CD4-positive, alpha-beta T cell treated with Interleukin-4 for 1 hour (primary cell): Measurements from ENCODE around the gene MRPL33.

Experiments used
- DNase-seq, 2 donors: peaks; one replicate each; pipeline ENCODE4 v3.0.0-alpha.2; 2020 to 2022

Gene MRPL33

GRCh38 chr2:27771548-27772335 is at the start of gene MRPL33:
MRPL33 (plus strand) TSS chr2:27771719; CDS start chr2:27771778, 59 bp downstream.
- peak; percentile 90 to 91 for DNase-seq

DNA sequence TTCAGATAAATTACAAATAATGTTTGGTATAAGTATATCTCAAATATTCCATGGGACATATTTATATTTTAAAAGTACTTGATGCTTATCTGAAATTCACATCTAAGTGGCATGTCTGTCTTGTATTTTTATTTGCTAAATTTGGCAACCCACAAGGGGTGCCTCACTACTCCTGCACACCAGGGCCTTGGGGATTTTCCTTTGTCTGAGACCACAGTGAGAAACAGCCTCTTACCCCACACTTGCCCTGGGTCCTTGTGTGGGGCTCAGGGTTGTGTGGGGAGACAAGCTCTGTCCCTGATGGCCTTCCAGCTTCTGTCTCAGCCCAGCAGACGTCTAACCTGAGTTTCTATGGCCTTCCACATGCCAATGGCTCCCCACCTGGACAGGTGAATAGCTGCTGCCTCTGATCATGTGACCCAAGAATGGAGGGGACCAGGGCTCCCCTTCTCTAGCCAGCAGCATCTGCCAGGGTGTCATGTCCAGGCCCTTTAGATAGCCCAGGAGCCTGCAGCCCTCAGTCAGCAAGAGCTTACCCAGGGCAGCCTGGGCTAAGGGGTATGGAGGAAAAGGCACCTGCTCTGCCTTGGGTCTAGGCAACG is 49.5 kb upstream of the MRPL33 start:
- DNase-seq, result no peak

- peak; percentile 29 to 41 for DNase-seq
These were observed 48.0 kb upstream of the MRPL33 start for GRCh38 chr2:27723372-27724144.

DNA sequence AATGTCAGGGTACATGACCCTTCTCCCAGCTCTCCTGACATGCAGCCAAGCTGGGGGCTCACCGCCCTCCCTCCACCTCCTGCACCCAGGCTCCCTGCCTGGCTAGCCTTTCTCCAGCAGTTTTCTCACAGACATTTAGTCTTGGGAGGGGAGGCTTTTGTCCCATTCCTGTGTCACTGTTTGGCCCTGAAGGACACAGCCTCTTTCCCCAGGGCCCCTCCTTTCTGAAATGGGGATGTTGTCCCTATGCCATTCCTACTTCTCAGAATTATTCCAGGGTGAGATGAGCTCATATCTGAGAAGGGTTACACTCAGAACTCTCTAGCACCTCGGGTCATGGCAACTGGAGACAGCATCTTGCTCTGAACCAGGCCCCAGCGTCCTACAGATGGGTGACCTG is 47.3 kb upstream of the MRPL33 start:
- no peak for DNase-seq

GRCh38 chr2:27724905-27725701 is 46.4 kb upstream of the MRPL33 start:
- no peak for DNase-seq

DNA sequence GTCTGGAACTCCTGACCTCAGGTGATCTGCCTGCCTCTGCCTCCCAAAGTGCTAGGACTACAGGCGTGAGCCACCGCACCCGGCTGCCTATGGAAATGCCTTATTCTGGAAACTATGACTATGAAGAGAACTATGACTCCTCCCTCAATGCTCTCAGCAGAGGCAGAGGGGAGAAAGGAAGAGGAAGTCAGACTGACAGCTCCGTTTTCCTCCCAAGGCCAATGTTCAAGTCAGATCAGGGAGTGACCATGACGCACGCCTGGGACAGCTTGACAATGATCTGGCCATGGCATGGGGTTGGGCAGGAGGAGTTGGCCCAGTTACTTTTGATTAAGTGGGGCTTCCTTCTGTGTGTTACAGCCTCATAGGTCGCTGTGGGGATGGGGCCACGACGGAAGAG is 44.3 kb upstream of the MRPL33 start:
- peak in 1 of 2 donors; percentile 44 for DNase-seq

DNA sequence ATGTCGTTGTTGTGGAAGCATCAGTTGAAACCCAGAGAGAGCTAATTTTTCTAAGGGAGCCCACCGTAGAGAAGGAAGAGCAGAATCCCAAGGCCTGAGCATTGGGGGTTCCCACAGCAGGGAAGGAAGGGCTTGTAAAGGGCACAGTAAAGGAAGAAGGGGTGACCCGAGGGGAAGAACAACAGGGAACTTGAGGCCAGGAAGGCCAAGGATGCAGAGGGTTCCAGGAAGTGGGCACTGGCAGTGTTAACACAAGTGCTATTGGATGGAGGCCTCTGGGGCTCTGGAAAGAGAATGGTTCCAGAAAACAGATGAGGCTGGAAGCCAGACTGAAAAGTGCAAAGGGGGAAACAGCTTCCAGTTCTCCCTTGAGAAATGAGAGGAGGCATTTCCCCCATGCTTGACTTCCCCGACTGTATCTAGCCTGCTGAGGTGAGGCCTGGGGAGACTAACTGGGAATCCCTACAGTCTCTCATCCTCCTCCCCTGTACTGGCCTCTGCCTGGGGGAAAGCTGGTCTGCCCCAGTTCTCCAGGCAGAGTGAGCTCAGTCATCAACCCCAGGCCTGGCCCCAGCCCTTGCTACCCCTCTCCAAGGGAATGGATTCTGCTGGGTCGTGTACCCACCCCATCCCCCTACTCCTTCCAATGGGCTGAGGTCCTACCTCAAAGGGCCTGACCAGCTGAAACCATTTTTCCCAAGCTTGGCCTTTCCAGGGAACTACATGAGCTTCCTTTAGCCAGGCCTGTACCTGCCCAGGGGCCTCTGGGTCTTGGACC is 43.2 kb upstream of the MRPL33 start:
- no peak for DNase-seq

DNA sequence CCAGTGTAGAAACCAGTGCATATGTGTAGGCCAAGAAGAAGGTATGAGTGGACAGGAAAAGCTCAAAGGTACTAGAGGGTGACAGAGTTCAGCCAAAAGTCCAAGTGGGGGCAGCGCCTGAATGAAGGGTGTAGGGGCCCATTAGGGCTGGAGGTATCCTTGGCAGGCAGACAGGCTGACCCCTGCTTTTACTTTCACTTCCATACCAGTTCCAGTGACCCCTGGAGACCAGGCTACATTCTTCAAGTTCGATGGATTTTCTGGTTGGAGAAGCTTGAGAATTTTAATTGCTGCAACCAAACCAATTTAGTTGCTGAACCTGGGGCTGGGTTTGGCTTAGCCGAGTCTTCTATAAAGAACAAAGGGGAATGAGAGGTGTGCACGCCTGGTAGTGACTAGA is 42.3 kb upstream of the MRPL33 start:
- no peak for DNase-seq

DNA sequence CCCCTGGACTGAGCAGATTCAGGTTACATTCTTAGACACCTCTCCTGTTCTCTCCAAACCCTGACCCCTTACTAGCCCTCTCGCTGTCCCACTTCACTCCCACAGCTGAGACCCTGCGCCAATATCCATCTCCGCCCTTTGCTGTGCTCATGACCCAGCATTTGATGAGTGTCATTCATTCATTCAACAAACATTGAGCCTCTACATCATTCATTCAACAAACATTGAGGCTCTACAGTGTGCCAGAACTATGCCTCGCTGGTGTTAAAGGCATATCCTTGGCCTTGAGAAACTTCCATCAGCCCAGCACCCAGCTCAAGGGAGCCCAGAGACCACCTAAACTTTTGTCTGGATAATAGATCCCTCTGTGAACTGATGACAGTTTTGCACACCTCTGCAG is 41.9 kb upstream of the MRPL33 start:
- no peak for DNase-seq

GRCh38 chr2:27730261-27730662 is 41.3 kb upstream of the MRPL33 start:
- no peak for DNase-seq

GRCh38 chr2:27730980-27731691 is 40.4 kb upstream of the MRPL33 start:
- DNase-seq, result no peak

DNA sequence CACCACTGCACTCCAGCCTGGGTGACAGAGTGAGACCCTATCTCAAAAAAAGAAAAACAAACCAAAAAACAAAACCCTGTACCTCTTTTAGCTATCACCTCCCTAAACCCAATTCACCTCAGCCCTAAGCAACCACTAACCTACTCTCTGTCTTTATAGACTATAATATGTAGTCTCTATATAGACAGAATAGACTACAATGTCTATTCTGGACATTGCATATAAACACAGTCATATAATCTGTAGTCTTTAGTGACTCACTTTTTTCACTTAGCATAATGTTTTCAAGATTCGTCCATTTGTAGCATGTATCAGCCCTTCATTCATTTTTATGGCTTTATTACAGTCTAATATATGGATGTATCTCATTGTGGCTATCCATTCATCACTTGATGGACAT is 37.2 kb upstream of the MRPL33 start:
- DNase-seq, result no peak

DNA sequence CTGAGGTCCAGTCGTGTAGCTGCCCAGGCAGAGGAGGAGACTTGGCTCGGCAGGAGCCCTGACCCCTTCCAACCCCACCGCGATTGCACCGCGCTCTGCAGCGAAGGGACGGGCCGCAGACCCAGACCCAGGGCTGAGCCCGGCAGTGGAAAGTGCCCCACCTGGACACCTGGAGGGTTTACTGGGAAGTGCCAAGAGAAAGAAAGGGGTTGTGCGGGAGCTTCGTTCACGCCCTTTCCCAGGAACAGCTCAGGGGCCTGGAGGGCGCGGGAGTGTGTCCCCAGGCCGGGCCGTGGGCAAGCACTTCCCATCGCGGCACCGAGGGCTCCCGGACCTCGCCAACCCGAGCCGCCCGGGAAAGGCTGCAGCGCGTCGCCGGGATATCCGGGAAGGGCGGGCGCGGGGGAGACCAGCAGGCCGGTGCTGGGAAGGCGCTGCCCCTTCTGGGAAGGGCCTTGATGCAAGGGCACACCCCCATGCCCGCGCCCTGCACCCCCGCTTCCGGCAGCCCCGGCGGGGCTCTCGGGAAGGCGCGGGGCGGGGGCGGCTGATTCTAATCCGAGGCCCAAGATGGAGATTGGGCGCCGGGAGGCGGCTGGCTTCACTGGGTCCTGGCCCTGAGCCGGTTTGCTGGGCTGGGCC is 36.1 kb upstream of the MRPL33 start:
- peak; percentile 18 to 28 for DNase-seq

DNA sequence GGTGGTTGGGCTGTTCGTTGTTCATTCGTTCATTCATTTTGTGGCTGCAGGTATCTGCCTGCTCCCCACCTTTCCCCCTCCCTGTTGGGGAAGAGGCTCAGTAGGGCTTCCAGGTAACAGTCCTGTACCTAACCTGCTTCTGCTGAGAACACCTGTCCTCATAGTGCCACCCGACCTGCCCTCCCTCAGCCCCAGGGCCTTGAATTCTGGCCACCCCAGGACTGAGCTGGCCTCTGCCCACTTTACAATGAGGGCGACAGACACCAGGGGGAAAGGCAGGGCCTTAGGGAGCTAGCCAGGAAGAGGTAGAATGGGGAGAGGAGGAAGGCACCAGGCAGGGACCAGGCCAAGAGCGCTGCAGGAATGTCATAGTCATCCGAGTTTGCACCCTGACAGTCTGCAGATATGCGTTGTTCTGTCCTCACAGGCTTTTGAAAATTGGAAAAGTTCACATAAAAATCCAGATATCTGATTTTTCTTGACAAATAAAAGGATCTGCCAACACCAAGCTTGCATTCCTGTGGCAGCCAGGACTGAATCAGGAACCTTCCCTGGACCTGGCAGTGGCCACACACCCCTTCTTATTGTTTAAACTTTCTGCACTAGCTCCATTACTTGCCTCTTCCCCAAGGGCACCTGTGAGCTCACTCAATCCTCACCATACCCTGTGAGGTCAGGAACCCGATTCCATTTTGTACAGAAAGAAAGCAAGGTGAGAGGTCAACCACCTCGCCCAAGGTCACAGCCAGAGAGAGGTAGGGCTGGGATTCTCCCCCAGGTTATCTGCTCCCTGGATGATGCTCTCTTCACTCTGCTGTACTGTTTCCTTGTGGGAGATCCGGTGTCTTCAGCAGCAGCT is 35.3 kb upstream of the MRPL33 start:
- DNase-seq, result no peak

GRCh38 chr2:27736890-27737204 is 34.7 kb upstream of the MRPL33 start:
- no peak for DNase-seq

GRCh38 chr2:27737676-27738348 is 33.7 kb upstream of the MRPL33 start:
- DNase-seq, result no peak

- no peak for DNase-seq
These were observed 33.0 kb upstream of the MRPL33 start for GRCh38 chr2:27738349-27739057.

DNA sequence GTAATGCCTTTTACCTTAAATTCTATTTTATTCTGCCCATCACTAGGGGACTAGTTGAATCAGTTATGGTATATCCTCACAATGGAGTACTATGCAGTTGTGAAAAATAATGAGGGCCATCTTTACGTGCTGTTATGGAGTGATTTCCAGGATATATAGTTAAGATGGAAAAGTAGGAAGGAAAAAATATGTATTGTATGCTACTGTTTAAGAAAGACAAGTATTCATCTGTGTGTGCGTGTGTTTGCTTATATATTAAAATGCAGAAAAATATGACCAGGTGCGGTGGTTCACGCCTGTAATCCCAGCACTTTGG is 32.5 kb upstream of the MRPL33 start:
- no peak for DNase-seq

DNA sequence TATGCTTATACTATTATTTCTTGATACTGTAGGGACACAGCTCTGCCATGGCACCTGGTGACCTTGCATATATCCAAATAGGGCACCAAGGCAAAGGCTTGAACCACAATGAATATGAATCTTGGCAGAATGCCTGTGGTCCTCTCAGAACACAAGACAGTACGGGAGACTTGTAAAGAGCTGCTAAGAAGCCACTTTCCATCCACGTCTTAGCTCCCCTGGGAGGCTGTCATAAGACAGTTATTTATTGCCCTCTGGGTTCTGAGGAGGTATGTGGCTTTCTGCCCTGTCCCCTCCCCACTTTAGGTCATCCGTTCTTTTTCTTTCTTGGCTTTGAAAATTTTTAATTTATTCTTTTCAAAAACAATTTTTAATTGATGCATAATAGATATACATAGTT is 29.8 kb upstream of the MRPL33 start:
- DNase-seq, result no peak
